Stimulated activated CD4-positive, alpha-beta T cell treated with anti-CD3 and anti-CD28 coated beads, Interleukin-4, amount 100 ng/mL, for 4 hours (primary cell): ENCODE measurements around the gene CABLES2.

ENCODE experiments used
- DNase-seq, 2 experiments: peaks; one replicate each; pipeline ENCODE4 v3.0.0-alpha.2; 2020

The CABLES2 gene

GRCh38 chr20:62403331-62403730 is 3.8 kb downstream of the CABLES2 start:
- DNase-seq, result no peak

- DNase-seq, result no peak
Measured at GRCh38 chr20:62402456-62403150, 4.5 kb downstream of the CABLES2 start.

- DNase-seq, result no peak
Measured at GRCh38 chr20:62401331-62401779, 5.7 kb downstream of the CABLES2 start.

- DNase-seq, result no peak
Measured at GRCh38 chr20:62400541-62400940, 6.5 kb downstream of the CABLES2 start.

GRCh38 chr20:62400021-62400420 is 7.1 kb downstream of the CABLES2 start:
- no peak for DNase-seq

- DNase-seq, result no peak
Measured at GRCh38 chr20:62398120-62398821, 8.8 kb downstream of the CABLES2 start.

- DNase-seq, result no peak
Measured at GRCh38 chr20:62396367-62397239, 10.5 kb downstream of the CABLES2 start.

- no peak for DNase-seq
Measured at GRCh38 chr20:62395311-62396242, 11.5 kb downstream of the CABLES2 start.

GRCh38 chr20:62394248-62395245 is 12.5 kb downstream of the CABLES2 start:
- no peak for DNase-seq

GRCh38 chr20:62393830-62394229 is 13.3 kb downstream of the CABLES2 start:
- DNase-seq, result no peak

GRCh38 chr20:62393335-62393665 is 13.8 kb downstream of the CABLES2 start:
- no peak for DNase-seq

GRCh38 chr20:62392621-62393334 is 14.3 kb downstream of the CABLES2 start:
- DNase-seq, result no peak

GRCh38 chr20:62392077-62392418 is 15.0 kb downstream of the CABLES2 start:
- no peak for DNase-seq

GRCh38 chr20:62391165-62392076 is 15.7 kb downstream of the CABLES2 start:
- no peak for DNase-seq

GRCh38 chr20:62390317-62391164 is 16.5 kb downstream of the CABLES2 start:
- DNase-seq, result no peak

GRCh38 chr20:62389601-62390087 is 17.4 kb downstream of the CABLES2 start:
- DNase-seq, result no peak

GRCh38 chr20:62388839-62389600 is 18.1 kb downstream of the CABLES2 start:
- DNase-seq, result no peak
